Measurements from ENCODE around the gene TUBE1.

DNA sequence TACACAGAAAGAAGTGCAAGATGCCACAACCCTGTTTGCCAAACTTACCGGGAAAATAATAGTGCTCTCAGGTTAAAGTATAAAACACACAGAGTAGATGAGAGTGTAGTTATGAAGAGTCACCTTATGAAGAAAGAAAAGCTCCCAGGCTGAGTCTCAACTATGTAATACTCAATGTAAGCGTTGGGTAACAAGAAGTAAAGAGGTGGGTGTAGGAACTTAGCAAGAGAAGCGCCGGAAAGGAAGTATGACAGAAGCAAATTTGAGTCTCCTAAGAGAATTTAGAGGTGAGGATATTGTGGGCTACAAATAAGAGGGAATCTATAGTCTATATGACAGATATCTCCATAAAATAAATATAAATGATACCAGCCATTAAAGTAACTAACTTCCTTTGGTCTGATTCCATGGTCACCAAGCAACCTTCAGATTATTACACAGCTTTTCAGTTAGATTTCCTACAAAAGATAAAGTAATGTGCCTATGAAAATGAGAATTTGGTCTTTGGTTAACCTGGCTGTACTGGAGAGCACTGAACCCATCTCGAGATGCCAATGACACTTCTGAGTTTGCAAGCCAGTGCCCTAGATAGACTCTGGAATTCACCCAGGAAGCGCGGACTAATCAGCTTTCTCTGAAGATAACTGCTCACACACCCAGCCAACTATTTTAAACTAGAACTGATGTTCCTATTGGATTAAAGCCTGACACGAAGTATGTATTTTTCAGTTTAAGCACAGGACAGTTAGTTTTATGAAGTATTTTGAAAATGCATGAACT, 1.8 kb downstream of the TUBE1 start:
- TF ChIP-seq CTCF (IDR thresholded peaks at IDR 0.05; ENCODE audit: borderline replicate concordance, extremely low read depth, low read length, poor library complexity, severe bottlenecking) (no peak), EZH2 (IDR thresholded peaks at IDR 0.05; ENCODE audit: borderline replicate concordance, low read depth, low read length, severe bottlenecking) (no peak)
